CD14-positive monocyte (primary cell): Measurements from ENCODE around the gene RGL3. TPM values are rescaled to one million over a fixed set of nuclear protein-coding genes. Genes with fewer than 3 reads are reported as not detected.

ENCODE experiments used
- DNase-seq, 3 donors: peaks; one replicate each; pipeline ENCODE4 v3.0.0-alpha.2; 2011 to 2022
- H2AFZ ChIP-seq: 2 replicates; pipeline ENCODE4 v1.6.0; 2012; ENCODE audit warnings: mild to moderate bottlenecking, low read depth, low read length, inconsistent platforms; ENCODE audit not compliant: insufficient read depth, poor library complexity, severe bottlenecking
- H3K27ac ChIP-seq, 2 donors: 1 replicate in 1 of 2; 2 replicates in 1 of 2; pipeline ENCODE4 v1.5.1; 2012 to 2013; ENCODE audit warnings: low read length in 2 of 2, control low read depth in 1 of 2, inconsistent platforms in 1 of 2, low read depth in 1 of 2, mild to moderate bottlenecking in 1 of 2
- H3K27me3 ChIP-seq, 2 donors: one replicate each; pipeline versions ENCODE4 v1.6.0 to v1.6.1; 2011 to 2013; ENCODE audit warnings: low read length in 2 of 2; ENCODE audit not compliant: control insufficient read depth in 2 of 2, insufficient read depth in 2 of 2
- H3K36me3 ChIP-seq, 2 donors: replicated peaks in 1 of 2; 1 replicate in 1 of 2; 2 replicates in 1 of 2; pipeline versions ENCODE4 v1.5.1 to v1.6.1; 2012 to 2013; ENCODE audit warnings: low read length in 2 of 2, control low read depth in 1 of 2, inconsistent platforms in 1 of 2, mild to moderate bottlenecking in 1 of 2; ENCODE audit not compliant: insufficient read depth in 2 of 2, control insufficient read depth in 1 of 2
- H3K4me1 ChIP-seq, 2 donors: 1 replicate in 1 of 2; 2 replicates in 1 of 2; pipeline versions ENCODE4 v1.5.1 to v1.6.1; 2012 to 2013; ENCODE audit warnings: low read length in 2 of 2, control low read depth in 1 of 2, inconsistent platforms in 1 of 2, mild to moderate bottlenecking in 1 of 2, moderate library complexity in 1 of 2; ENCODE audit not compliant: insufficient read depth in 2 of 2, control insufficient read depth in 1 of 2
- H3K4me2 ChIP-seq: replicated peaks from 2 replicates; pipeline ENCODE3; 2012; ENCODE audit warnings: low read length, moderate library complexity, mild to moderate bottlenecking; ENCODE audit not compliant: poor library complexity, severe bottlenecking; ENCODE audit errors: extremely low read depth
- H3K4me3 ChIP-seq, 3 experiments: fragments of 200-600 bp in 1 of 3; sonication (generic) in 1 of 3; replicated peaks in 1 of 3; 1 replicate in 2 of 3; 2 replicates in 1 of 3; pipeline ENCODE4 v1.5.1; 2011 to 2013; ENCODE audit warnings: low read length in 3 of 3, mild to moderate bottlenecking in 3 of 3, control low read depth in 2 of 3, low read depth in 2 of 3, inconsistent platforms in 1 of 3, moderate library complexity in 1 of 3
- H3K79me2 ChIP-seq: 2 replicates; pipeline ENCODE4 v1.6.0; 2012; ENCODE audit warnings: mild to moderate bottlenecking, control low read depth, inconsistent platforms, low read length, moderate library complexity; ENCODE audit not compliant: insufficient read depth
- H3K9ac ChIP-seq: 2 replicates; pipeline ENCODE4 v1.6.0; 2017; ENCODE audit warnings: low read length, mild to moderate bottlenecking; ENCODE audit not compliant: insufficient read depth, poor library complexity, severe bottlenecking
- H3K9me3 ChIP-seq, 2 donors: replicated peaks in 1 of 2; 1 replicate in 1 of 2; 2 replicates in 1 of 2; pipeline versions ENCODE4 v1.5.1 to v1.6.1; 2012 to 2013; ENCODE audit warnings: low read length in 2 of 2, control low read depth in 1 of 2; ENCODE audit not compliant: control insufficient read depth in 1 of 2, insufficient read depth in 1 of 2
- H4K20me1 ChIP-seq: 2 replicates; pipeline ENCODE4 v1.6.0; 2012; ENCODE audit warnings: mild to moderate bottlenecking, low read length, control low read depth, moderate library complexity; ENCODE audit not compliant: insufficient read depth
- H3K27ac Mint-ChIP-seq, 7 donors: one replicate each; pipeline ENCODE4 v1.8.0; 2020; ENCODE audit warnings: mild to moderate bottlenecking in 7 of 7, mixed read lengths in 7 of 7, moderate library complexity in 6 of 7, inconsistent platforms in 2 of 7
- H3K27me3 Mint-ChIP-seq, 3 donors: one replicate each; pipeline ENCODE4 v1.8.0; 2021 to 2022; ENCODE audit warnings: low read depth in 3 of 3, mild to moderate bottlenecking in 3 of 3, mixed read lengths in 3 of 3, moderate library complexity in 3 of 3, inconsistent platforms in 1 of 3
- H3K36me3 Mint-ChIP-seq, 2 donors: one replicate each; pipeline ENCODE4 v1.8.0; 2020; ENCODE audit warnings: mixed read lengths in 2 of 2, inconsistent platforms in 1 of 2, mild to moderate bottlenecking in 1 of 2
- H3K4me1 Mint-ChIP-seq: one replicate; pipeline ENCODE4 v1.8.0; 2020; ENCODE audit warnings: mild to moderate bottlenecking, mixed read lengths
- H3K4me3 Mint-ChIP-seq, 2 donors: one replicate each; pipeline ENCODE4 v1.8.0; 2020; ENCODE audit warnings: mild to moderate bottlenecking in 2 of 2, mixed read lengths in 2 of 2, moderate library complexity in 1 of 2
- H3K9me3 Mint-ChIP-seq, 7 donors: one replicate each; pipeline ENCODE4 v1.8.0; 2020 to 2022; ENCODE audit warnings: mixed read lengths in 7 of 7, mild to moderate bottlenecking in 6 of 7, moderate library complexity in 6 of 7, inconsistent platforms in 2 of 7
- CTCF ChIP-seq: fragments of 200-600 bp; IDR thresholded peaks from one replicate; pipeline ENCODE4 v1.8.0; 2022; ENCODE audit warnings: antibody characterized with exemption, mild to moderate bottlenecking
- whole genome bisulfite sequencing: methylation state at CpG from one replicate; pipeline ENCODE4 v1.1.5; 2013; ENCODE audit warnings: missing lambda C conversion rate; ENCODE audit not compliant: insufficient coverage; 5-methylcytosine and 5-hydroxymethylcytosine counted together
- intact Hi-C, 2 donors: fragments of 100-400 bp; cut with micrococcal nuclease; formaldehyde crosslinking; loops; one replicate each; pipeline versions ENCODE4 v1.15.0 to v1.15.1; 2023
- polyA plus RNA-seq, 3 donors: library from polyadenylated mRNA; depleted of rRNA in 1 of 3; unstranded in 2 of 3; stranded (reverse) in 1 of 3; fragments of 300-500 nt in 2 of 3; fragments of >200 nt in 1 of 3; fragmentation: Illumina TruSeq in 2 of 3; gene quantifications; 1 replicate in 2 of 3; 2 replicates in 1 of 3; pipeline ENCODE4 v1.2.3, GENCODE V29; 2012 to 2021

Gene RGL3
- polyA plus RNA-seq, 3 donors, result 1.7 TPM; not detected in 2

GRCh38 chr19:11363881-11364280 lies 55.2 kb downstream of the RGL3 start:
- Histone ChIP-seq H4K20me1 (peaks cover 59% of the 10 kb centered on the region), H3K9ac (no peak overlapping the region), H3K4me3 (no peak overlapping the region), H3K4me2 (no peak overlapping the region), H3K27ac (no peak overlapping the region), H3K9me3 (no peaks in the 10 kb centered on the region), H2AFZ (no peak overlapping the region), H3K27me3 (no peaks in the 10 kb centered on the region), H3K79me2 (no peaks in the 10 kb centered on the region), H3K4me1 (no peaks in the 10 kb centered on the region), H3K36me3 (peaks cover 64 to 78% of the 10 kb centered on the region in 2 donors)
- peaks cover 0 to 2% (median 1%) of the 10 kb centered on the region in 3 donors for H3K27me3 Mint-ChIP-seq
- no peak for TF ChIP-seq CTCF
- H3K27ac Mint-ChIP-seq, result peak overlapping the region in 1 of 7 donors; percentile 33
- peaks cover 63 to 88% of the 10 kb centered on the region in 2 donors for H3K36me3 Mint-ChIP-seq
- no peak for DNase-seq
- no peak overlapping the region for H3K4me3 Mint-ChIP-seq
- H3K4me1 Mint-ChIP-seq, result peaks cover 7% of the 10 kb centered on the region
- H3K9me3 Mint-ChIP-seq, result no peaks in the 10 kb centered on the region
- intact Hi-C loops, result no loop called here
- 99% methylated on average over 10 of the region's 10 CpGs for WGBS

DNA sequence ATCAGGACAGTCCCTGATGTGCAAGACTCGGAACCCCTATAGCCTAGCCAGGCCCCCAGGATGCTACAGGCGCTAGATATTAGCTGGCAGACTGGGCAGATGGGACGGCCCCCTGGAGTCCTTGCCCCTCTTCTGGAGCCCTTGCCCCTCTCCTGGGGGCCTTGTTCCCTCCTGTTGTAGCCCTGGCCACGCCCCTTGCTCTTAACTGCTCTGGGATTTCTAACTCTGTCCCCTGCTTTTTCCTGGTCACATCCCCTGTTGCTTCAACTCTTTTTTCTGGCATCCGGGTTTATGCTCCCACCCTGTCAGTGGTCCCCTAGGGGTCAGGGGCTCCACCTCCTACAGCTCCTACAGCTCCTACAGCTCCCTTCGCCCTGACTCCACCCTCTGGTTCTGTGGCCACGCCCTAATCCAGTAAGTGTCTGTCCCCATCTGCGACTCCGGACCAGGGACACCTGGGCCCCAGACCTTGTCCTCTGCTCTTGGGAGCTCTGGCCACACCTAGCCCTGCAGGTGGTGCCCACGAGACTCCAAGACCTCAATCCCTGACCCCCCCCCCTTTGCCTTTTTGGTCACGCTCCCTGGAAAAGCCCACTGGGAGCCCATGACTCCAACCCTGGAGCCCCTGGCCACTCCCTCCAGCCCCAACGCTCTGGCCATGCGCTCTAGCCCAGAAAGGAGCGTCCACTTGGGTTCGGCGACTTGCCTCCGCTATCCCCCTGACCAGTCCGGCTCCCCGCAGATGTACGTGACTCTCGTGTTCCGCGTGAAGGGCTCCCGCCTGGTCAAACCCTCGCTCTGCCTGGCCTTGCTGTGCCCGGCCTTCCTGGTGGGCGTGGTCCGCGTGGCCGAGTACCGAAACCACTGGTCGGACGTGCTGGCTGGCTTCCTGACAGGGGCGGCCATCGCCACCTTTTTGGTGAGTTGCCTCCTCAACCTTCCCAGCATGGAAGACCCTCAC lies 57.1 kb downstream of the RGL3 start:
- Histone ChIP-seq H3K4me2 (no peak overlapping the region), H3K79me2 (no peaks in the 10 kb centered on the region), H3K27me3 (no peaks in the 10 kb centered on the region), H3K36me3 (peaks cover 64 to 87% of the 10 kb centered on the region in 2 donors), H2AFZ (no peak overlapping the region), H3K27ac (no peak overlapping the region), H4K20me1 (peaks cover 70% of the 10 kb centered on the region), H3K9me3 (no peaks in the 10 kb centered on the region), H3K9ac (no peak overlapping the region), H3K4me1 (peaks cover 0 to 4% of the 10 kb centered on the region in 2 donors), H3K4me3 (no peak overlapping the region)
- Mint-ChIP-seq H3K4me3 (no peak overlapping the region), H3K36me3 (peaks cover 63 to 91% of the 10 kb centered on the region in 2 donors), H3K9me3 (no peaks in the 10 kb centered on the region), H3K27ac (peak overlapping the region in 1 of 7 donors; percentile 58), H3K4me1 (peaks cover 18% of the 10 kb centered on the region), H3K27me3 (peaks cover 1 to 3% (median 2%) of the 10 kb centered on the region in 3 donors)
- 95% methylated on average over 29 of the region's 35 CpGs for WGBS
- no peak for TF ChIP-seq CTCF
- intact Hi-C loops, result no loop called here
- DNase-seq, result no peak
